K562 (cell line): Measurements from ENCODE around the gene SRP72. TPM values are rescaled to one million over a fixed set of nuclear protein-coding genes. Genes with fewer than 3 reads are reported as not detected.

Source experiments
- polyA plus RNA-seq, 8 experiments: library from polyadenylated mRNA; depleted of rRNA in 4 of 8; stranded (reverse) in 5 of 8; unstranded in 3 of 8; fragments of >200 nt; fragmentation: Nextera tagmentation in 2 of 8; fragmentation: Illumina TruSeq in 1 of 8; extraction: Ambion mirVana in 2 of 8; extraction: Trizol in 1 of 8; gene quantifications; 2 replicates each; pipeline versions ENCODE4 v1.2.1 to v1.2.3, GENCODE V29; 2011 to 2014; ENCODE audit warnings: inconsistent platforms in 1 of 8, missing spikeins in 1 of 8
- total RNA-seq, 7 experiments: library from RNA; depleted of rRNA in 6 of 7; stranded (reverse); fragments of >200 nt in 6 of 7; fragmentation: Illumina TruSeq in 2 of 7; extraction: Trizol in 2 of 7; gene quantifications; 2 replicates each; pipeline versions ENCODE4 v1.2.1 to v1.2.3, GENCODE V29; 2011 to 2021; ENCODE audit warnings: low replicate concordance in 1 of 7

The SRP72 gene
- total and polyA plus RNA-seq, 9 of the 15 experiments (the other 6 are each of a cell fraction or from before 2014, with no cell fraction given) = 124 to 341 (median 202) TPM

Other genes with a start within 250 kb of the SRP72 start
- 7.7 and 11.1 TPM in 2 replicates for gene AASDH, start 80.1 kb upstream of the SRP72 start, total RNA-seq (2014; rRNA removed)
- gene AASDH, start 80.1 kb upstream of the SRP72 start, total RNA-seq (2014; rRNA removed; fragmentation: Illumina TruSeq; extraction: Trizol) = 16.2 and 19.7 TPM in 2 replicates
- gene AASDH, start 80.1 kb upstream of the SRP72 start, total RNA-seq (2015; rRNA removed; fragmentation: Illumina TruSeq; extraction: Trizol) = 12.6 and 13.7 TPM in 2 replicates
- gene AASDH, start 80.1 kb upstream of the SRP72 start, total RNA-seq (2021) = 9.3 and 14.1 TPM in 2 replicates
- gene AASDH, start 80.1 kb upstream of the SRP72 start, polyA plus RNA-seq (2011; rRNA removed) = 20.3 and 25.0 TPM in 2 replicates
- 11.2 and 11.4 TPM in 2 replicates for gene AASDH, start 80.1 kb upstream of the SRP72 start, polyA plus RNA-seq (2014; fragmentation: Illumina TruSeq; extraction: Trizol)
- 10 to 100 TPM; 16.8 to 29.7 TPM for gene AASDH, start 80.1 kb upstream of the SRP72 start, polyA plus RNA-seq (2014; fragmentation: Nextera tagmentation; extraction: Ambion mirVana)
- gene AASDH, start 80.1 kb upstream of the SRP72 start, polyA plus RNA-seq (2014; rRNA removed) = 8.6 and 8.8 TPM in 2 replicates
- gene PPAT, start 32.0 kb upstream of the SRP72 start, total RNA-seq (2014; rRNA removed) = 45.7 and 50.3 TPM in 2 replicates
- gene PPAT, start 32.0 kb upstream of the SRP72 start, total RNA-seq (2014; rRNA removed; fragmentation: Illumina TruSeq; extraction: Trizol) = 70.9 and 73.9 TPM in 2 replicates
- 52.1 and 55.4 TPM in 2 replicates for gene PPAT, start 32.0 kb upstream of the SRP72 start, total RNA-seq (2015; rRNA removed; fragmentation: Illumina TruSeq; extraction: Trizol)
- 75.5 and 75.8 TPM in 2 replicates for gene PPAT, start 32.0 kb upstream of the SRP72 start, total RNA-seq (2021)
- 59.3 and 64.8 TPM in 2 replicates for gene PPAT, start 32.0 kb upstream of the SRP72 start, polyA plus RNA-seq (2011; rRNA removed)
- gene PPAT, start 32.0 kb upstream of the SRP72 start, polyA plus RNA-seq (2014; fragmentation: Illumina TruSeq; extraction: Trizol) = 53.3 and 57.2 TPM in 2 replicates
- 10 to 100 TPM; 49.3 to 55.5 TPM for gene PPAT, start 32.0 kb upstream of the SRP72 start, polyA plus RNA-seq (2014; fragmentation: Nextera tagmentation; extraction: Ambion mirVana)
- gene PPAT, start 32.0 kb upstream of the SRP72 start, polyA plus RNA-seq (2014; rRNA removed) = 36.2 and 41.7 TPM in 2 replicates
- gene PAICS, start 31.4 kb upstream of the SRP72 start, total RNA-seq (2014; rRNA removed) = 127 and 147 TPM in 2 replicates
- 302 and 365 TPM in 2 replicates for gene PAICS, start 31.4 kb upstream of the SRP72 start, total RNA-seq (2014; rRNA removed; fragmentation: Illumina TruSeq; extraction: Trizol)
- 247 and 260 TPM in 2 replicates for gene PAICS, start 31.4 kb upstream of the SRP72 start, total RNA-seq (2015; rRNA removed; fragmentation: Illumina TruSeq; extraction: Trizol)
- 387 and 392 TPM in 2 replicates for gene PAICS, start 31.4 kb upstream of the SRP72 start, total RNA-seq (2021)
- 467 and 587 TPM in 2 replicates for gene PAICS, start 31.4 kb upstream of the SRP72 start, polyA plus RNA-seq (2011; rRNA removed)
- gene PAICS, start 31.4 kb upstream of the SRP72 start, polyA plus RNA-seq (2014; fragmentation: Illumina TruSeq; extraction: Trizol) = 399 and 469 TPM in 2 replicates
- 100 to 1,000 TPM; 385 to 490 TPM for gene PAICS, start 31.4 kb upstream of the SRP72 start, polyA plus RNA-seq (2014; fragmentation: Nextera tagmentation; extraction: Ambion mirVana)
- gene PAICS, start 31.4 kb upstream of the SRP72 start, polyA plus RNA-seq (2014; rRNA removed) = 353 and 354 TPM in 2 replicates
- gene ARL9, start 38.2 kb downstream of the SRP72 start, total RNA-seq (2014; rRNA removed) = not detected in 2 replicates
- 0.15 TPM in 1 of 2 replicates, not detected in the other for gene ARL9, start 38.2 kb downstream of the SRP72 start, total RNA-seq (2014; rRNA removed; fragmentation: Illumina TruSeq; extraction: Trizol)
- 0.11 TPM in 1 of 2 replicates, not detected in the other for gene ARL9, start 38.2 kb downstream of the SRP72 start, total RNA-seq (2015; rRNA removed; fragmentation: Illumina TruSeq; extraction: Trizol)
- gene ARL9, start 38.2 kb downstream of the SRP72 start, total RNA-seq (2021) = 0.11 and 0.22 TPM in 2 replicates
- 0.07 TPM in 1 of 2 replicates, not detected in the other for gene ARL9, start 38.2 kb downstream of the SRP72 start, polyA plus RNA-seq (2011; rRNA removed)
- not detected in 2 replicates for gene ARL9, start 38.2 kb downstream of the SRP72 start, polyA plus RNA-seq (2014; fragmentation: Illumina TruSeq; extraction: Trizol)
- under 1 TPM in 1 of 2 experiments, not detected in 1; 0.10 TPM for gene ARL9, start 38.2 kb downstream of the SRP72 start, polyA plus RNA-seq (2014; fragmentation: Nextera tagmentation; extraction: Ambion mirVana)
- gene ARL9, start 38.2 kb downstream of the SRP72 start, polyA plus RNA-seq (2014; rRNA removed) = not detected in 2 replicates
- gene HOPX, start 213.7 kb downstream of the SRP72 start, total RNA-seq (2014; rRNA removed) = not detected in 2 replicates
- not detected in 2 replicates for gene HOPX, start 213.7 kb downstream of the SRP72 start, total RNA-seq (2014; rRNA removed; fragmentation: Illumina TruSeq; extraction: Trizol)
- gene HOPX, start 213.7 kb downstream of the SRP72 start, total RNA-seq (2015; rRNA removed; fragmentation: Illumina TruSeq; extraction: Trizol) = not detected in 2 replicates
- 0.24 and 0.27 TPM in 2 replicates for gene HOPX, start 213.7 kb downstream of the SRP72 start, total RNA-seq (2021)
- not detected in 2 replicates for gene HOPX, start 213.7 kb downstream of the SRP72 start, polyA plus RNA-seq (2011; rRNA removed)
- gene HOPX, start 213.7 kb downstream of the SRP72 start, polyA plus RNA-seq (2014; fragmentation: Illumina TruSeq; extraction: Trizol) = not detected in 2 replicates
- not detected for gene HOPX, start 213.7 kb downstream of the SRP72 start, polyA plus RNA-seq (2014; fragmentation: Nextera tagmentation; extraction: Ambion mirVana)
- not detected in 2 replicates for gene HOPX, start 213.7 kb downstream of the SRP72 start, polyA plus RNA-seq (2014; rRNA removed)